ENCODE data around the gene GADD45G.

GADD45G gene

GRCh38 chr9:89604729-89605464, at the start of gene GADD45G:
Gene GADD45G, plus strand, starts transcription at chr9:89605012. Its CDS starts 110 bp downstream, at chr9:89605122.
- peak; percentile 72 for DNase-seq (ENCODE audit: low read depth)

- DNase-seq (ENCODE audit: low read depth), result no peak
Observed at GRCh38 chr9:89555036-89555415, 49.8 kb upstream of the GADD45G start.

- no peak for DNase-seq (ENCODE audit: low read depth)
Observed at GRCh38 chr9:89555451-89556375, 49.1 kb upstream of the GADD45G start.

GRCh38 chr9:89558196-89558899, 46.5 kb upstream of the GADD45G start:
- DNase-seq (ENCODE audit: low read depth), result no peak

- no peak for DNase-seq (ENCODE audit: low read depth)
Observed at GRCh38 chr9:89558948-89559347, 45.9 kb upstream of the GADD45G start.

- no peak for DNase-seq (ENCODE audit: low read depth)
Observed at GRCh38 chr9:89562186-89562814, 42.5 kb upstream of the GADD45G start.

GRCh38 chr9:89563571-89564345, 41.1 kb upstream of the GADD45G start:
- no peak for DNase-seq (ENCODE audit: low read depth)

- DNase-seq (ENCODE audit: low read depth), result no peak
Observed at GRCh38 chr9:89564346-89564878, 40.4 kb upstream of the GADD45G start.

- no peak for DNase-seq (ENCODE audit: low read depth)
Observed at GRCh38 chr9:89567649-89568048, 37.2 kb upstream of the GADD45G start.

GRCh38 chr9:89574309-89574708, 30.5 kb upstream of the GADD45G start:
- DNase-seq (ENCODE audit: low read depth), result no peak

- peak; percentile 39 for DNase-seq (ENCODE audit: low read depth)
Observed at GRCh38 chr9:89576404-89576839, 28.4 kb upstream of the GADD45G start.

- DNase-seq (ENCODE audit: low read depth), result no peak
Observed at GRCh38 chr9:89577363-89577762, 27.4 kb upstream of the GADD45G start.

GRCh38 chr9:89579741-89580385, 24.9 kb upstream of the GADD45G start:
- DNase-seq (ENCODE audit: low read depth), result no peak

GRCh38 chr9:89586311-89586710, 18.5 kb upstream of the GADD45G start:
- no peak for DNase-seq (ENCODE audit: low read depth)

GRCh38 chr9:89588271-89588879, 16.4 kb upstream of the GADD45G start:
- DNase-seq (ENCODE audit: low read depth), result no peak

- DNase-seq (ENCODE audit: low read depth), result no peak
Observed at GRCh38 chr9:89590415-89590814, 14.4 kb upstream of the GADD45G start.

- no peak for DNase-seq (ENCODE audit: low read depth)
Observed at GRCh38 chr9:89591274-89592212, 13.3 kb upstream of the GADD45G start.

GRCh38 chr9:89592213-89592815, 12.5 kb upstream of the GADD45G start:
- DNase-seq (ENCODE audit: low read depth), result no peak
